ENCODE data around the gene CNKSR2.
A peak's percentile ranks its signal among the peaks of the same experiment; 100 is the strongest.

The CNKSR2 gene

GRCh38 chrX:21612154-21612553 lies 237.9 kb downstream of the CNKSR2 start:
- DNase-seq (ENCODE audit: low spot score): no peak

- DNase-seq (ENCODE audit: low spot score): no peak
These were observed 242.2 kb downstream of the CNKSR2 start for GRCh38 chrX:21616386-21616785.

GRCh38 chrX:21620234-21620633 lies 246.0 kb downstream of the CNKSR2 start:
- DNase-seq (ENCODE audit: low spot score): no peak

GRCh38 chrX:21623778-21624501 lies 249.7 kb downstream of the CNKSR2 start:
- no peak for DNase-seq (ENCODE audit: low spot score)

GRCh38 chrX:21632027-21632426 lies 257.8 kb downstream of the CNKSR2 start:
- DNase-seq (ENCODE audit: low spot score): no peak

- DNase-seq (ENCODE audit: low spot score): peak; percentile 41
These were observed 264.1 kb downstream of the CNKSR2 start for GRCh38 chrX:21638311-21638710.

GRCh38 chrX:21639775-21640174 lies 265.6 kb downstream of the CNKSR2 start:
- DNase-seq (ENCODE audit: low spot score): no peak

GRCh38 chrX:21645431-21645830 lies 271.2 kb downstream of the CNKSR2 start:
- DNase-seq (ENCODE audit: low spot score): no peak

GRCh38 chrX:21645886-21646285 lies 271.7 kb downstream of the CNKSR2 start:
- no peak for DNase-seq (ENCODE audit: low spot score)

- DNase-seq (ENCODE audit: low spot score): no peak
These were observed 281.8 kb downstream of the CNKSR2 start for GRCh38 chrX:21655901-21656586.

- no peak for DNase-seq (ENCODE audit: low spot score)
These were observed 282.5 kb downstream of the CNKSR2 start for GRCh38 chrX:21656587-21657317.

- DNase-seq (ENCODE audit: low spot score): no peak
These were observed 283.3 kb downstream of the CNKSR2 start for GRCh38 chrX:21657318-21658151.

- DNase-seq (ENCODE audit: low spot score): no peak
These were observed 284.0 kb downstream of the CNKSR2 start, which contains the start of gene KLHL34 for GRCh38 chrX:21658152-21658737. TSS of gene KLHL34 (minus strand) at chrX:21658330. CDS start at chrX:21657788, 542 bp downstream.

GRCh38 chrX:21658746-21659145 lies 284.5 kb downstream of the CNKSR2 start:
- no peak for DNase-seq (ENCODE audit: low spot score)

GRCh38 chrX:21659320-21659719 lies 285.1 kb downstream of the CNKSR2 start:
- DNase-seq (ENCODE audit: low spot score): no peak

- DNase-seq (ENCODE audit: low spot score): no peak
These were observed 285.9 kb downstream of the CNKSR2 start for GRCh38 chrX:21660156-21660555.

GRCh38 chrX:21661316-21661715 lies 287.1 kb downstream of the CNKSR2 start:
- DNase-seq (ENCODE audit: low spot score): no peak

- no peak for DNase-seq (ENCODE audit: low spot score)
These were observed 288.5 kb downstream of the CNKSR2 start for GRCh38 chrX:21662761-21663160.

- no peak for DNase-seq (ENCODE audit: low spot score)
These were observed 292.0 kb downstream of the CNKSR2 start for GRCh38 chrX:21666252-21666651.

- no peak for DNase-seq (ENCODE audit: low spot score)
These were observed 292.5 kb downstream of the CNKSR2 start for GRCh38 chrX:21666679-21667078.

GRCh38 chrX:21674430-21675186 lies 300.4 kb downstream of the CNKSR2 start:
- DNase-seq (ENCODE audit: low spot score): no peak

Data from AG08396 (cell line).